Adrenal gland (tissue), 5 donors: ENCODE data around the gene ITPK1.

Source experiments
- POLR2A ChIP-seq, 2 donors: fragments of 450-650 bp; IDR thresholded peaks; one replicate each; pipeline ENCODE4 v1.6.1; 2017; ENCODE audit warnings: antibody characterized with exemption in 2 of 2, mild to moderate bottlenecking in 2 of 2, moderate library complexity in 1 of 2
- TF ChIP-seq, protein P1 (sequence below), 6 experiments: fragments of 450-650 bp in 4 of 6; fragments of 200-600 bp in 2 of 6; sonication (generic) in 1 of 6; IDR thresholded peaks; 1 replicate in 5 of 6; 2 replicates in 1 of 6; pipeline versions ENCODE4 v1.5.1 to v1.8.0; 2016 to 2021; ENCODE audit warnings: antibody characterized with exemption in 6 of 6, mild to moderate bottlenecking in 2 of 6, moderate library complexity in 1 of 6
- donor health status: DM: no; HTN: no; CAD: no.

GRCh38 chr14:93146119-93146518 lies 30.4 kb upstream of the ITPK1 start:
- TF ChIP-seq, protein P1, sequence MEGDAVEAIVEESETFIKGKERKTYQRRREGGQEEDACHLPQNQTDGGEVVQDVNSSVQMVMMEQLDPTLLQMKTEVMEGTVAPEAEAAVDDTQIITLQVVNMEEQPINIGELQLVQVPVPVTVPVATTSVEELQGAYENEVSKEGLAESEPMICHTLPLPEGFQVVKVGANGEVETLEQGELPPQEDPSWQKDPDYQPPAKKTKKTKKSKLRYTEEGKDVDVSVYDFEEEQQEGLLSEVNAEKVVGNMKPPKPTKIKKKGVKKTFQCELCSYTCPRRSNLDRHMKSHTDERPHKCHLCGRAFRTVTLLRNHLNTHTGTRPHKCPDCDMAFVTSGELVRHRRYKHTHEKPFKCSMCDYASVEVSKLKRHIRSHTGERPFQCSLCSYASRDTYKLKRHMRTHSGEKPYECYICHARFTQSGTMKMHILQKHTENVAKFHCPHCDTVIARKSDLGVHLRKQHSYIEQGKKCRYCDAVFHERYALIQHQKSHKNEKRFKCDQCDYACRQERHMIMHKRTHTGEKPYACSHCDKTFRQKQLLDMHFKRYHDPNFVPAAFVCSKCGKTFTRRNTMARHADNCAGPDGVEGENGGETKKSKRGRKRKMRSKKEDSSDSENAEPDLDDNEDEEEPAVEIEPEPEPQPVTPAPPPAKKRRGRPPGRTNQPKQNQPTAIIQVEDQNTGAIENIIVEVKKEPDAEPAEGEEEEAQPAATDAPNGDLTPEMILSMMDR (IDR thresholded peaks at IDR 0.05) = no peak
- TF ChIP-seq POLR2A (IDR thresholded peaks at IDR 0.05) = no peak
